T-cell (primary cell): ENCODE data around the gene DBP. TPM values are rescaled to one million over a fixed set of nuclear protein-coding genes. Genes with fewer than 3 reads are reported as not detected.

Experiments used
- ATAC-seq, 4 experiments: fragments of 200-7000 bp in 3 of 4; fragments of 150-1000 bp in 1 of 4; cut with Tn5 transposase; replicated peaks in 1 of 4; 1 replicate in 3 of 4; 2 replicates in 1 of 4; pipeline ENCODE4 v1.10.0; 2021; ENCODE audit warnings: moderate library complexity in 3 of 4, mild to moderate bottlenecking in 2 of 4, moderate number of reproducible peaks in 1 of 4
- CTCF ChIA-PET, 2 donors: fragments of 300-600 bp; sonication (Branson Sonifier 250); formaldehyde crosslinking; loops; one replicate each; lab custom pipeline; 2022; ENCODE audit warnings: antibody characterized with exemption in 2 of 2; lab: Charles Lee
- POLR2A ChIA-PET, 2 donors: fragments of 300-600 bp; sonication (Branson Sonifier 250); formaldehyde crosslinking; loops; one replicate each; lab custom pipeline; 2022; ENCODE audit warnings: antibody characterized with exemption in 2 of 2; lab: Charles Lee
- DNase-seq, 35 experiments: peaks; one replicate each; pipeline versions ENCODE4 v3.0.0 to v3.0.0-alpha.2; 2013 to 2023
- H3K27ac ChIP-seq: one replicate; pipeline ENCODE4 v1.5.1; 2013; ENCODE audit warnings: low read length
- H3K27me3 ChIP-seq, 2 experiments: replicated peaks in 1 of 2; 1 replicate in 1 of 2; 2 replicates in 1 of 2; pipeline versions ENCODE4 v1.6.1 to v1.7.0; 2013; ENCODE audit warnings: low read length in 1 of 2, mixed read lengths in 1 of 2; ENCODE audit not compliant: control insufficient read depth in 2 of 2, insufficient read depth in 2 of 2; ENCODE audit errors: extremely low read depth in 1 of 2
- H3K36me3 ChIP-seq, 2 donors: 1 replicate in 1 of 2; 2 replicates in 1 of 2; pipeline versions ENCODE4 v1.6.1 to v1.7.0; 2013; ENCODE audit warnings: low read length in 1 of 2; ENCODE audit not compliant: control insufficient read depth in 2 of 2, insufficient read depth in 1 of 2; ENCODE audit errors: extremely low read depth in 1 of 2
- H3K4me1 ChIP-seq, 2 experiments: 1 replicate in 1 of 2; 2 replicates in 1 of 2; pipeline versions ENCODE4 v1.6.1 to v1.7.0; 2013; ENCODE audit warnings: low read length in 2 of 2, mixed read lengths in 1 of 2; ENCODE audit not compliant: insufficient read depth in 2 of 2, control insufficient read depth in 1 of 2; ENCODE audit errors: extremely low read depth in 1 of 2
- H3K4me3 ChIP-seq, 2 donors: 1 replicate in 1 of 2; 2 replicates in 1 of 2; pipeline versions ENCODE4 v1.5.1 to v1.7.0; 2013; ENCODE audit warnings: mild to moderate bottlenecking in 2 of 2, low read length in 1 of 2, moderate library complexity in 1 of 2; ENCODE audit not compliant: control insufficient read depth in 1 of 2; ENCODE audit errors: extremely low read depth in 1 of 2
- H3K9me3 ChIP-seq: 2 replicates; pipeline ENCODE4 v1.7.0; 2013
- H3K27ac Mint-ChIP-seq, 2 donors: one replicate each; pipeline ENCODE4 v1.8.0; 2020 to 2021; ENCODE audit warnings: mild to moderate bottlenecking in 2 of 2, mixed read lengths in 2 of 2
- H3K27me3 Mint-ChIP-seq, 2 donors: one replicate each; pipeline ENCODE4 v1.8.0; 2021 to 2022; ENCODE audit warnings: mixed read lengths in 2 of 2
- H3K36me3 Mint-ChIP-seq: one replicate; pipeline ENCODE4 v1.8.0; 2021; ENCODE audit warnings: mixed read lengths
- H3K4me1 Mint-ChIP-seq, 3 donors: one replicate each; pipeline ENCODE4 v1.8.0; 2020 to 2022; ENCODE audit warnings: mixed read lengths in 3 of 3, mild to moderate bottlenecking in 1 of 3
- H3K4me3 Mint-ChIP-seq, 3 donors: one replicate each; pipeline ENCODE4 v1.8.0; 2020 to 2022; ENCODE audit warnings: mild to moderate bottlenecking in 3 of 3, mixed read lengths in 3 of 3, moderate library complexity in 3 of 3
- H3K9me3 Mint-ChIP-seq, 3 donors: one replicate each; pipeline ENCODE4 v1.8.0; 2020 to 2022; ENCODE audit warnings: mixed read lengths in 3 of 3
- WGBS: methylation state at CpG from one replicate; pipeline ENCODE4 v1.1.5; 2013; ENCODE audit warnings: missing lambda C conversion rate; ENCODE audit not compliant: insufficient coverage; 5-methylcytosine and 5-hydroxymethylcytosine counted together
- total RNA-seq, 35 experiments: library from RNA in 6 of 35; stranded (reverse) in 6 of 35; fragments of 120-200 nt in 1 of 35; gene quantifications; one replicate each; pipeline versions ENCODE4 v1.2.1 to v1.2.4 and lab custom pipeline; 2013 to 2026

DBP gene
- total RNA-seq, 5 donors from 2014 or later (not counting 1 experiment from before 2014, with no cell fraction given), result 24.5 to 57.2 (median 56.0) TPM

GRCh38 chr19:48617146-48617937 is 19.8 kb downstream of the DBP start:
- POLR2A ChIA-PET, result no interaction called here
- peaks cover 28% of the 10 kb centered on the region for H3K36me3 Mint-ChIP-seq

GRCh38 chr19:48616491-48617056 is 20.6 kb downstream of the DBP start:
- Histone ChIP-seq H3K9me3 (no peaks in the 10 kb centered on the region), H3K4me3 (no peak overlapping the region), H3K27ac (peak overlapping the region; percentile 17), H3K4me1 (peaks cover 13 to 47% of the 10 kb centered on the region in 2 experiments), H3K36me3 (peaks cover 21 to 31% of the 10 kb centered on the region in 2 donors), H3K27me3 (peaks cover 0 to 2% of the 10 kb centered on the region in 2 experiments)
- ATAC-seq, result no peak
- Mint-ChIP-seq H3K27ac (peak overlapping the region; percentile 76 to 85), H3K9me3 (no peaks in the 10 kb centered on the region), H3K36me3 (peaks cover 25% of the 10 kb centered on the region), H3K27me3 (no peaks in the 10 kb centered on the region), H3K4me3 (peak overlapping the region; percentile 94 to 95 (median 95)), H3K4me1 (peaks cover 32 to 45% (median 38%) of the 10 kb centered on the region in 3 donors)
- no peak for DNase-seq
- 57% methylated on average over 1 of the region's 12 CpGs for WGBS
- ChIA-PET CTCF (no interaction called here), POLR2A (no interaction called here)

More at GRCh38 chr19:48617146-48617937, 19.8 kb downstream of the DBP start:
- H3K4me1 Mint-ChIP-seq, result peaks cover 34 to 50% (median 42%) of the 10 kb centered on the region in 3 donors
- no peak for DNase-seq
- 56% methylated on average over 5 of the region's 18 CpGs for WGBS
- no peaks in the 10 kb centered on the region for H3K9me3 ChIP-seq
- H3K4me3 Mint-ChIP-seq, result peak overlapping the region; percentile 94 to 95 (median 95)
- H3K36me3 ChIP-seq, result peaks cover 21 to 31% of the 10 kb centered on the region in 2 donors
- CTCF ChIA-PET, result interaction anchor here in 1 of 2 donors (0.5 kb wide), 1 partner anchor 354 kb away, joined by 3 read pairs; no protein-coding TSS in a partner anchor
- no peaks in the 10 kb centered on the region for H3K9me3 Mint-ChIP-seq
- peaks cover 13 to 47% of the 10 kb centered on the region in 2 experiments for H3K4me1 ChIP-seq
- peak overlapping the region; percentile 94 to 100 for H3K4me3 ChIP-seq
- peak overlapping the region; percentile 97 to 98 for H3K27ac Mint-ChIP-seq
- no peaks in the 10 kb centered on the region for H3K27me3 Mint-ChIP-seq
- peak overlapping the region; percentile 87 for H3K27ac ChIP-seq
- H3K27me3 ChIP-seq, result peaks cover 0 to 2% of the 10 kb centered on the region in 2 experiments
- ATAC-seq, result no peak

- ChIA-PET POLR2A (no interaction called here), CTCF (no interaction called here)
- Histone ChIP-seq H3K27me3 (peaks cover 0 to 2% of the 10 kb centered on the region in 2 experiments), H3K36me3 (peaks cover 21 to 31% of the 10 kb centered on the region in 2 donors), H3K9me3 (no peaks in the 10 kb centered on the region), H3K4me3 (no peak overlapping the region), H3K27ac (no peak overlapping the region), H3K4me1 (peaks cover 13 to 47% of the 10 kb centered on the region in 2 experiments)
- no peaks in the 10 kb centered on the region for H3K27me3 Mint-ChIP-seq
- ATAC-seq (no peak), DNase-seq (no peak)
- H3K27ac Mint-ChIP-seq, result peak overlapping the region; percentile 76 to 85
- H3K4me3 Mint-ChIP-seq, result peak overlapping the region; percentile 94 to 95 (median 95)
- WGBS, result 86% methylated on average over 16 of the region's 16 CpGs
- H3K9me3 Mint-ChIP-seq, result no peaks in the 10 kb centered on the region
- peaks cover 22% of the 10 kb centered on the region for H3K36me3 Mint-ChIP-seq
- peaks cover 29 to 42% (median 35%) of the 10 kb centered on the region in 3 donors for H3K4me1 Mint-ChIP-seq
Measured at GRCh38 chr19:48616041-48616436, 21.1 kb downstream of the DBP start.

- Mint-ChIP-seq H3K27me3 (no peaks in the 10 kb centered on the region), H3K27ac (peak overlapping the region in 1 of 2 donors; percentile 23), H3K4me3 (no peak overlapping the region), H3K36me3 (peaks cover 22% of the 10 kb centered on the region), H3K4me1 (peaks cover 29 to 42% (median 35%) of the 10 kb centered on the region in 3 donors), H3K9me3 (no peaks in the 10 kb centered on the region)
- no peak overlapping the region for H3K27ac ChIP-seq
- CTCF ChIA-PET, result no interaction called here
- H3K4me3 ChIP-seq, result no peak overlapping the region
- H3K4me1 ChIP-seq, result peaks cover 13 to 47% of the 10 kb centered on the region in 2 experiments
- peaks cover 21 to 31% of the 10 kb centered on the region in 2 donors for H3K36me3 ChIP-seq
- H3K27me3 ChIP-seq, result peaks cover 0 to 2% of the 10 kb centered on the region in 2 experiments
- no peaks in the 10 kb centered on the region for H3K9me3 ChIP-seq
- POLR2A ChIA-PET, result no interaction called here
- 95% methylated on average over 17 of the region's 19 CpGs for WGBS
- DNase-seq, result no peak
- no peak for ATAC-seq
Measured at GRCh38 chr19:48615231-48616040, 21.7 kb downstream of the DBP start.

GRCh38 chr19:48614436-48615230 is 22.5 kb downstream of the DBP start, which contains the start of gene FAM83E:
TSS of gene FAM83E (minus strand) at chr19:48615076. CDS start at chr19:48613372, 1,704 bp downstream.
- 73% methylated on average over 14 of the region's 31 CpGs for WGBS
- H3K27me3 ChIP-seq, result peaks cover 0 to 2% of the 10 kb centered on the region in 2 experiments
- no peaks in the 10 kb centered on the region for H3K9me3 Mint-ChIP-seq
- peaks cover 21% of the 10 kb centered on the region for H3K36me3 Mint-ChIP-seq
- DNase-seq (no peak), ATAC-seq (no peak)
- H3K4me1 Mint-ChIP-seq, result peaks cover 26 to 35% (median 29%) of the 10 kb centered on the region in 3 donors
- no peak within 1 kb of the TSS for H3K27ac ChIP-seq
- peaks cover 21 to 31% of the 10 kb centered on the region in 2 donors for H3K36me3 ChIP-seq
- POLR2A ChIA-PET, result no interaction called here
- no peaks in the 10 kb centered on the region for H3K27me3 Mint-ChIP-seq
- H3K4me3 ChIP-seq, result no peak within 1 kb of the TSS
- peak within 1 kb of the TSS; percentile 31 to 48 for H3K27ac Mint-ChIP-seq
- CTCF ChIA-PET, result no interaction called here
- no peaks in the 10 kb centered on the region for H3K9me3 ChIP-seq
- no peak within 1 kb of the TSS for H3K4me3 Mint-ChIP-seq
- H3K4me1 ChIP-seq, result peaks cover 13 to 39% of the 10 kb centered on the region in 2 experiments
